HG03558 (cell line): ENCODE measurements around the gene ARHGAP18.
A peak's percentile ranks its signal among the peaks of the same experiment; 100 is the strongest.

Experiments used
- ATAC-seq: cut with Tn5 transposase; IDR thresholded peaks from one replicate; pipeline ENCODE4 v1.9.1; 2021; ENCODE audit warnings: moderate number of reproducible peaks; ENCODE audit not compliant: unreplicated experiment; ENCODE audit errors: extremely low read depth

ARHGAP18 gene, protein sequence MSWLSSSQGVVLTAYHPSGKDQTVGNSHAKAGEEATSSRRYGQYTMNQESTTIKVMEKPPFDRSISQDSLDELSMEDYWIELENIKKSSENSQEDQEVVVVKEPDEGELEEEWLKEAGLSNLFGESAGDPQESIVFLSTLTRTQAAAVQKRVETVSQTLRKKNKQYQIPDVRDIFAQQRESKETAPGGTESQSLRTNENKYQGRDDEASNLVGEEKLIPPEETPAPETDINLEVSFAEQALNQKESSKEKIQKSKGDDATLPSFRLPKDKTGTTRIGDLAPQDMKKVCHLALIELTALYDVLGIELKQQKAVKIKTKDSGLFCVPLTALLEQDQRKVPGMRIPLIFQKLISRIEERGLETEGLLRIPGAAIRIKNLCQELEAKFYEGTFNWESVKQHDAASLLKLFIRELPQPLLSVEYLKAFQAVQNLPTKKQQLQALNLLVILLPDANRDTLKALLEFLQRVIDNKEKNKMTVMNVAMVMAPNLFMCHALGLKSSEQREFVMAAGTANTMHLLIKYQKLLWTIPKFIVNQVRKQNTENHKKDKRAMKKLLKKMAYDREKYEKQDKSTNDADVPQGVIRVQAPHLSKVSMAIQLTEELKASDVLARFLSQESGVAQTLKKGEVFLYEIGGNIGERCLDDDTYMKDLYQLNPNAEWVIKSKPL

DNA sequence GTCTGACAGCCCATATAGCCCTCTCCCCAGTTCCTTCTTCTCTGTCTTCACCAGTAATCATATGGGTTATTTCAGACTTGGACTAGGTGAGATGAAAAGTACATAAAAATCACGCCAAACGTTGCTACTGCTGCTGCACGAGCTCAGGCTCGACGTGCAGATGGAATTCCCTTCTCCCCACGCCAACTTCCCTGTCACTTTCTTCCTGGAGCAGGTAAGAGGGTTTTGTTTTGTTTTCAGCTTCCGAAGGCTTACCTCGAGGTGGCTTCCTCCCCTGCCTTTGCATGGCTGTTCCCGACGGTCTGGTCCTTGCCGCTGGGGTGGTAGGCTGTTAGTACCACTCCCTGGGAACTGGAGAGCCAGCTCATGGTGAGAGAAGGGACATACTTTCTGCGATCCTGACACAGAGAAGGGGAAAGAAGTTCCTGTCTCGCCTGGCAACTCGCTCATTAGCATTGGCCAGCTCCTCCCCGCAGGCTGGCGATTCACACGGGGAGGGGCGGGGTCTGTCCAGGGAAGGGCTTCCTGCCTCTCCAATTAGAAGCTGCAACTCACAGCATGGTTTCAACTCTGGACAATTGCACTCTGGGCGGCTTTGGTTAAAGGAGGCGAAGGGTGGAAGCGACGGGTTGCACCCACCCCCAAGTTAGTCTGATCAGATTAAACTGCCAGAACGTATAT is at the start of gene ARHGAP18:
Gene ARHGAP18 (minus strand): TSS at position 409 of the 681 bp plus-strand sequence. CDS start 41 bp downstream, at position 368.
- ATAC-seq, result peak; percentile 93

DNA sequence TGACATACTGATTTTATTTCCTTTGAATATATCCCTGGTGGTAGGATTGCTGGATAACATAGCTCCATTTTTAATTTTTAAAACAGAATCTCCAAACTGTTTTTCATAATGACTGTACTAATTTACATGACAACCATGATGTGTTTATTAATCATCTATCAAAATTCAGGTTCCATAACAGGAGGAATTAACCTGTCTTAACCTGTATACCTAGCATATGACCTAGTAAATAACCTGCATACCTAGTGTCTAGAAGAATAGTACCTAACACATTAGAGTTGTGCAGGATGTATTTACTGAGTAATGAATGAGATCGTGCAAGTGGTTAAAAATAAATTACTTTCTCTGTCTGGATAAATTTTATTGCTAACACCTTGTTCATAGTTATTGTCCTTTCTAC is 45.8 kb upstream of the ARHGAP18 start:
- ATAC-seq, result no peak

DNA sequence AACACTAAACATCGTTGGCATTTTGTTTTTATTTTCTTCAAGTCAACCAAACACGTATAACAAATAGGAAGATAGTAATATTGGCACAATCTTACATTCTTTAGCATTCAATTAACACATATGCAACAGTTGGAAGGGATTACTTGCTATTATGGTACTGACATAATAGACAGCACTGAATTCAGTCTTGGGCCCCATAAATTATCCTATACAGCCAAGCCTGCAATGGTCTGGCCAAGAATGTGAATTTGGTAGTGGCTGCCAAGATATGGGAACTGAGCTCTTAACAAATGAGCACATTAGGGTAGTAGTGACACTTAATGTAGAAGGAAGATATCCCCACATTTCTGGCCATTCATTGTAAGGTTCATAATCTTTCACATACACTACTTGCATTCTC is 44.8 kb upstream of the ARHGAP18 start:
- ATAC-seq, result no peak

DNA sequence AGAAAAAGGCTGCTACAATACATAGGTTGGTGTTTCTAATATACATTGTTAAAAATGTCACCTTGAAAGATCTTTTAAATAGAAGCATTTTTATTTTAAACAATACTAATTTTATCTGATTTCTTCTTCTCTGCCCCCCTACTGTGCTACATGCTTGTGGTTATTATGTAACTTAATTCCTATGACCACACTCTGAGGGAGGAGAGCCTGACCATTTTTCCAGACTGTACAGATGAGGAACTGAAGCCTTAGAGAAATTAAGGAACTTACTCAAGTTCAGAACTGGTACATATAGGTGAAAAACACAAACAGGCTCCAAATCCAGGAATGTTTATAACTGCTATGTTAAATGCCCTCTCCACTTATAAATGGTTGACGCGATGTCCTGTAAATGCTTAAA is 43.4 kb upstream of the ARHGAP18 start:
- ATAC-seq, result no peak

DNA sequence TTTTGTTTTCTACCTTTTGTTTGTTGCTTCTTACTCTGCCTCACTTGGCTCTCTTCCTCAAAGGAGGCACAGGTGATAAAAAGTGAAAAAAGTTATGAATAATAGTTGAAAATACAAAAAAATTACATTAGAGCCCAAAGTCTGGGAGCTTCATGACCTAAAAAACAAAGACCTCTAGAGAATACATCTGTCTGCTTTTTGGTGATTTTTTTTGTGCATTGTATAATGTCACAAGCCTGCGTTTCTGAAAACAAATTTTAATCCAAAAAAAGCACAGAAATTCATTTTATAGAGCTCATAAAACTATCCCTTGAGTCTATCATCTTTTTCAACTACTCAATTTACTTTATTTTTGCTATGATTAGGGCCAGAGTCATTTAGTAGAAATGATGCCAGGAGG is 41.4 kb upstream of the ARHGAP18 start:
- no peak for ATAC-seq

DNA sequence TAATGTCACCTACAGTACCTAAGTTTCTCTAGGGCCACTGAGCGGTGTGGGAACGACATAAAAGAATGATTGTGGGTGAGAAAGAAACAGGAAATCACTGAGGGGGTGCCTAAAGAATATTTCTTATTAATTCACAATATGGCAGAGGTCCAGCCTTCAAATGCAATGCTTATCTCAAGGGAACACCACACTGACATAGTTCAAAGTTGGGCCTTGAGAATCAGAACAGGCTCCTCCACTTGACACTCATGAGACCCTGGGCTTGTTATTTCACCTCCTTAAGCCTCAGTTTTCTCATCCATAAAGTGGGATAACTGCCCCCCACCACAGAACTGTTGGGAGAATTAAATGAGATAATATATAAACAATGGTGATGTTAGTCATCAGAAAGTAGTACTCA is 40.4 kb upstream of the ARHGAP18 start:
- ATAC-seq, result no peak

DNA sequence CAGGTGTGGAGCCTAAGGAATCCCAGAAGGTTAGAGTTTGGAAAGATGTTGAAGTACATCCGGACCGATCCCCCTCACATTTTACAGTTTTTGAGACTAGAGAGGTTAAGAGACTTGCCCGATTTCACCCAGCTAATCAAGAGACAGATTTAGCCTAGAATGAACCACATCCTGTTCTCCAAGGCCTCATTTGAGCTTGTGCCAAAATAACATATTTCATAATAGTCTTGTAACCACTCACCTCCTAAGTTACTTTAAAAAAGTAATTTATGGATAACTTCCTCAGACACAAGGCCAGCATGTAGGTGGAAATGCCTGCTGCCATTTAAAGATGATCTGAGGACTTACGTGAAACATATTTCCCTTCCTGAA is 39.8 kb upstream of the ARHGAP18 start:
- ATAC-seq, result no peak

DNA sequence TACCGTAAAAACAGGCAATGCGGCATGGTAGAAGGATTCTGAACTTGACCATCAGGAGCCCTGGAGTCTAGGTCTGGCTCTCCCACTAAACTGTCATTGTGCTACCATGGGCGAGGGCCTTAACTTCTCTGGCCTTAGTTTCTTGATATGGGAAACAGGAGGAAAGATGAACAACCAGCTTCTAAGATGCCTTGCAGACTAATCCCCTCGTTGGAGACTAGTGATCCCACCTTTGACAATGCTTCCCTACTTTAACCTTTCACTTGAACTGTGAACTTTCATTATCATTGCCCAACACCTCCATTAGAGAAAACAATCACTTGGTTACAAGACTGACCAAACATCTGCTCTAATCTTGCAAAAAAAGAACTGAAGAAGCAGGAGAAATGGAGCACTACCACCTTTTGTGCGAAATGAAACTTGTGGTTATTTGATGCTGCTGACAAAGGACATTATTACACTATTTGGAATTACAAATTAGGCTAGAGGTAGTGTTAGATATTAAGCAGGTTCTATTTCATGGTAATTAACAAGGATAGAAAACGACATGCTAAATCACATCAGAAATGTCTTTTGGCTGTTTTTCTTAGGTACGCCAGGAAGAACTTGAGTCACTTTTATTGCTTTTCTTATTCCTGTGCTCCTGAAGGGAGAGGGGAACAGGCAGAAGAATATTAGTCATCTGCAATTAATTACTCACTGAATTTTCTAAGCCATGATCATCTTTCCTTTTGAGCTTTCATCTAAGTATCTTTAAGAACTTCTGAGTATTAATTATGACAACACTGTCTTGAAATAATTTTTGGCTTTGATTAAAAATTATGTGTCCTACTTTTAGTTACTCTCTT is 39.1 kb upstream of the ARHGAP18 start:
- ATAC-seq, result no peak

DNA sequence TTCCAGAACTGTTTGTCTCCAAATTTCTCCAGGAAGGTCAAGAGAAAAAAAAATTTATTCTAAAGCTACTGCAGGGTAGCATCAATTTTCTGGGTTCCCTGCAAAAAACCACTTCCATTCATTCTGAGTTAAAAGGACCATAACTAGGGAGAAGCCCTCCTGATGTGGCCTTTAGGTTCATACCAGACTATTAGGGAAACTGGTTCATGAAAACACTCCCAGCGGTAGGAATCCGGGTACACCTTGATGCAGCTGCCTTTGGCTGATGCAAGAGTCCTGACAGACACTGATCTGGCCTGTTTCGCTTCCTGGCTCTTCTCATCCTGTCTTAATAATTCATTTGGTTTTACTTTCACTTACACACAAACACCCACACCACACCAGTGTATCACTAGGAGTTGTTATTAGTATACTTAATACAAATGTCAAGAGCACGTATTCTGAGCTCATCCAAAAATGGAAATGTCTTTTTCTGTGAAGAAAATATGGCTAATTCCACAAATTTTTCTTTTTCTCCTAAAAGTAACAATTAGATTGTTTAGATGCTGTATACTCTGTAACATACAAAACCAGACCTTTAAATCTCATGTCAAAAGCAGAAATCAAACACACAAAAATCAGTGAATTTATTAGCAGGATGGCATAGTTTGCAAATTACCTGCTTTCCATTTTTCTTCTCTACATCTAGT is 38.4 kb upstream of the ARHGAP18 start:
- peak; percentile 84 for ATAC-seq

DNA sequence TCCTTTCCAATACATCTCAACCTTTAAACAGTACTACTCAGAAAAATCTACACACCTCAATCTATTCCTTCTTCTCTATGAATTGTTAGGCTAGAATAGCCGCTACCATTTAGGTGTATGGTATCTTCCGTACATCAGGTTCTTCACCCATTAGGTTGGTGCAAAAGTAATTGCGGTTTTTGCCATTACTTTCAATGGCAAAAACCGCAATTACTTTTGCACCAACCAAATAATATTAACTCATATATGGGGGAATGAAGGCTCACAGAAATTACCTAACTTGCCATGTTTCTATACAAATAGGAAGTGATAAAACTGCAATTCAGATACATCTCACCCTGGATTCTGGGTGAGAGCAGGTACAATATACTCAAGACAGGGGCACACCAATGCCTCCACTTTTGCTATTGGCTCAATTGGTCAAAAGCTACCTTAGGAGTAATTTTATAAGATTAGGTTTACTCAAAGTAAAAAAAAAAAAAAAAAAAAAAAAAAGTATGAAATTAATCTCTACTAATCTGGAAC is 37.7 kb upstream of the ARHGAP18 start:
- ATAC-seq, result no peak

DNA sequence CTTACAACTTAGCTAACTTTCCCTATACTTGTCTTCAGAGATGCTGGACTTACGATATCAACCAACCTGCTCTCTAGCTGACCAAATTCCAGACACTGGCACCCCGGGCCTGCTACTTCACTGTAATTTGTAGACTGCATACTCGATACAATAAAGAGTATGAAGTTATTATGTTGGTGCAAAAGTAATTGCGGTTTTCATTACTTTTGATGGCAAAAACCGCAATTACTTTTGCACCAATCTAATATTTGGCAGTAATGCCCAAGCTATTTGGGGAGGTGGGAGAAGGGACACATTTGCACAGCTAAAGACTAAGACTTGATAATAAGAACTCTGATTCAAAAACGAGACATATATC is 34.9 kb upstream of the ARHGAP18 start:
- ATAC-seq, result no peak

DNA sequence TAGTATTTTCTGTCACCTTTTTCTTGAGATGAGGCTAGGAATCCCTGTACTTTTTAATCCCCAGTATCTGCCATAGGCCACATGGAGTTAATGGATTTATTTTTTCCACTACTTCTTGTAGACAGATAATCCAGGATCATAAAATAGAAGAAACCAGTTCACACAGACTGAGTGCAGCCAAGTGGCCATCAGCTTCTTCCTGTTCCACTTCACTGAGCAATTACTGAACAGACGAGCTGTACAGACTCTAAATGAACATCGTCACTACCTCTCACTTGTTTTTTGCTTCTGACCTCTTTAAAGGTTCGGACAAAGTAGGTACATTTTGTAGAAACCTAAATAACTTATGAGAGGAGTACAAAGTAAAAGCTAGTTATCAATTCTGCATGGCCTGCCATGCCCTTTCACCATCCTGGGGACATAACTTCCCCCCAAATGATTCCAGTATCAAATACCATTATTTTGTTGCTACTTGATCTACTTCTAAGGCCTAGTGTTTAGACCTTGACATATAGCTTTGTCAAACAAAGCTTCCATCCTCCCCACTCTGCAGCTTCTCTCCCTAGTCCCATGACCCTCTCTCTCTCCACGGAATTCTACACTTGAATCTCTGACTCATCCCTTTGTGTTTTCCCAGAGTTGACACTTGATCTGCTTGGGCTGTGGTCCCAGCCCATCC is 34.4 kb upstream of the ARHGAP18 start:
- no peak for ATAC-seq

DNA sequence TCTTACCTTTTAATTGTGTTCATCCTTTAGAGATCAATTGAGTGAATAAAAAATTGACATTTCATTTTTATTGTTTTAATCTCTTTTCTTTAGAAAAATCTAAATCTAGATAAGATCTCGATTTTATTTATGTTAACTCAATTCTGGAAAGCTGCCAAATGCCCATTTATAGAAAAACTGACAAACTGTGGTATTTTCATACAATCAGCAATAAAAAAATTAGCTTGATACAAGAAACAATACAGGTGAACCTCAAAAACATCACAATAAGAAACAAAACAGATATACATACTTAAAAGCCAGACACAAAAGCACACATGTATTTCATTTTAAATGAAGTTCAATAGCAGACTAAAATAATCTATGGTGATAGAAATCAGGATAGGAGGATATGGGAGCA is 30.0 kb upstream of the ARHGAP18 start:
- no peak for ATAC-seq

DNA sequence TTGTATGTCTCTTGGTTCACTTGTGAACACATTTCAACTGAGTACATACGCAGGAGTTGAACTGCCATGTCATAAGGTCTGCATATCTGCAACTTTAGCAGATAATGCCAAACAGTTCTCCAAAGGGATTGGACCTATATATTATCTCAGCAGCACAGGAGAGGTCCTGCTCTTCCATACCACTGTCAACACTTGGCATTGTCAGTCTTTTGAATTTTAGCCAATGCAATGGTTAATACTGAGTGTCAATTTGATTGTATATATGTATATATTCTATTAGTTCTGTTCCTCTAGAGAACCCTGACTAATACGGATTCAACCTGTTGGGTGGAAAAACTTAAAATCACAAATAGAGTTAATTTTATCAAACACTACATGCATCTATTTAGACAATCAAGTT is 26.1 kb upstream of the ARHGAP18 start:
- ATAC-seq, result no peak

DNA sequence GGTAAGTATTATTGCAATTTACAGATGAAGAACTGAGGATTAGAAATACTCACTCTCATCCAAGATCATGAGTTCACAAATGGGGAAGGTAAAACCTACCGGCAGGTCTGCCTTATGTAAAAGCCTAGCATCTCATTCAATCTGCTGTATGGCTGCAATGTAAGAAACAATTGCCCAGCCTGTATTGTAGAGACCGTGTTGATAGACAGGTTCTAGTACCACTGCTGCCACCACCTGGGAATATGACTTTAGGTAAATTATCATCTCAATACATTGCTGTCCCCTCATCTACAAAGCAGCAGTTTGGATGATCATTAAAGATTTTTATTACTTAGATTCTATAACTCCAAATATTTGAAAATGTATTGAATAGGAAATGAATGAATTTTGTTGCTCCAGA is 23.3 kb upstream of the ARHGAP18 start:
- no peak for ATAC-seq

DNA sequence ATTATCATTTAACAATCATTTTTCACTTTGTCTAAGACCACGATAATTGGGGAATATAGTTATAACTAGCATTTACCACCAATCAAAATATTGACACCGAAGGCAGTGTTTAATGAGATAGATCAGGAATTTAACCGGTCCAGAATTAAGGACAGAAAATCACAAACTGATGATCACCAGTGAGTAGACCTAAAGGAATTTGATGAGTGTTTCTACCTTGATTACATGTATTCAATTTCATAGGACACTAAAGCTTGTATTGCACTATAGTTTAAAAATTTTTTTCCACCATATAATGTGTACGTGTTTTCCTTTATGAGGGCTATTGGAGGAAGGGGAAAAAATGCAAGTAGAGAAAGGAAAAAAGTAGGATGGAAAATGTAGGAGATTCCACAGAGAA is 22.6 kb upstream of the ARHGAP18 start:
- no peak for ATAC-seq

DNA sequence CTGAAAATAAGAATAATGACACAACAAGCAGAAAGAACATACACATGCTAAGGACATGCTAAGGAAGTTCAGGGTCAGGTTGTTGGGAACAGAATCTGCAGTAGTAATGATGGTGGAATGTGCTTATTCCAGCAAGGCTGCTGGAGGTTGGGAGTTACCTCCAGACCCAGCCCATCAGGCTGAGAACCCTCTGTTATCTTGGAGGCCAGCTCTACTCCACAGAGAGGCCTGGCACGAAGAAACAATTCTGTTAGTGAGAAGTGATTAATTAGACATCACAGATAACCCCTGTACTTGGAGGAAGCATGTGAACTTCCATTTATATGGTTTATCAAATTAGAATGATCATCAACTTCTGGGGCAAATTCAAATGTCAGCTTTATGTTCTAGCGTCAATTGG is 22.1 kb upstream of the ARHGAP18 start:
- no peak for ATAC-seq

DNA sequence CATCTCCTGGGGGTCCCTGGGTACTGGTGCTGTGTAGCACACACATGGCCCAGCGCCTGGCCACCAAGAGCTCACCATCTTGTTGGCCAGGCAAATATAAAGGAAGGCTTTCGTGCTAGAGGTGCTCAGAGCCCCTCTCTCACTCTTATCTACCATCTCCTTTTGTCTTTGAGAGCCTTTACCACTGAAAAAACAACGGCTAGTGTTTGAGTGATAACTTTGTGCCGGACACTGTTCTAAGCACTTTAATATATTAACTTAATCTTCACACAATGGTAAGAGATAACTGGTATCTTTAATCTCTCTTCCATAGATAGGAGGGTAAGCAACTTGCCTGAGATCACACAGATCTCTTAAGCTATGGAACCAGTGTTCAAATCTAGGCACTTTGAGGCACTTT is 21.5 kb upstream of the ARHGAP18 start:
- no peak for ATAC-seq

DNA sequence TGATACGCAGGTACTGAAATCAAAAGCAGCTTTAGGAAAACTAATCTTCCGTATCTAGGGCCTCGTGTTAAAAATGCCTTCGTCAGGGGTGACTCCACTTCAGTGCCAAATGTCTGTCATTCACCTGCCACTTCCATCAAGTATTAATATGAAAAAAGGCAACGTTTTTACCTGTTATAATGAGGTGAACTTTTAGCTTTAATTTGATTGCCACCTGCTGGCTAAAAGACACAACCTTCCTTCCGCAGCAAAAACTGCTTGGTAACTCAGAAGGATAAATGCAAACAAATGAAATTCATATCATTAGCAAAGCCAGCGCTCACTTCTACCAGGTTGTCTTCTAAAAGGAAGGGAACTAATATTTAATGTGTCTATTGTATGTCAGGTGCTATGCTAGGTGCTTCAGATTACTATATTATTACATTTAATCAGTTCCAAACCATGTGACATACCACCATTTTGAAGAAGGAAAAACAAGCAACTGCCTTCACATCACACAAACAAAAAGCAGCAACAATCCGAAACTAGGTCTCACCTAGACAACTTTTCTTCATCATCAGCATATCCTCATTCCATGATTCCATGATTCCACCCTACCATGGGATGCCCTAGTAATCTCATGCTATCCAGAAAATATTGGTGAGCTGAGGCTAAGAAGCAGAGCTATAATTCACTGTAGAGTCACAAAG is 20.6 kb upstream of the ARHGAP18 start:
- ATAC-seq, result no peak
